Mesendoderm (in vitro differentiated cells): ENCODE data around the gene CCND2.

Experiments
- DNase-seq: peaks from one replicate; pipeline ENCODE4 v3.0.0; 2013
- H2AK5ac ChIP-seq: 2 replicates; pipeline ENCODE4 v1.6.1; 2013; ENCODE audit warnings: low read length, inconsistent platforms
- H2BK120ac ChIP-seq: 2 replicates; pipeline ENCODE4 v1.6.1; 2013; ENCODE audit warnings: low read depth, mild to moderate bottlenecking, low read length, moderate library complexity, mixed read lengths
- H2BK15ac ChIP-seq: replicated peaks from 2 replicates; pipeline ENCODE4 v1.6.1; 2013; ENCODE audit warnings: low read depth, mild to moderate bottlenecking, moderate library complexity
- H2BK5ac ChIP-seq: 2 replicates; pipeline ENCODE4 v1.6.1; 2013; ENCODE audit warnings: low read length, inconsistent platforms
- H3K18ac ChIP-seq: 2 replicates; pipeline ENCODE4 v1.6.1; 2013; ENCODE audit warnings: mild to moderate bottlenecking, low read length, mixed read lengths
- H3K23ac ChIP-seq: one replicate; pipeline ENCODE4 v1.6.1; 2013; ENCODE audit warnings: low read length
- H3K27ac ChIP-seq: 2 replicates; pipeline ENCODE4 v1.5.1; 2013; ENCODE audit warnings: low read depth, mild to moderate bottlenecking, inconsistent platforms, low read length, moderate library complexity
- H3K27me3 ChIP-seq: 2 replicates; pipeline ENCODE4 v1.6.1; 2013; ENCODE audit warnings: low read length, control low read depth, mild to moderate bottlenecking, inconsistent platforms; ENCODE audit not compliant: insufficient read depth, poor library complexity
- H3K36me3 ChIP-seq: 2 replicates; pipeline ENCODE4 v1.6.1; 2013; ENCODE audit warnings: low read length, inconsistent platforms; ENCODE audit not compliant: control insufficient read depth, insufficient read depth
- H3K4ac ChIP-seq: one replicate; pipeline ENCODE4 v1.6.1; 2013; ENCODE audit warnings: low read depth, mild to moderate bottlenecking, low read length, moderate library complexity
- H3K4me1 ChIP-seq: 2 replicates; pipeline ENCODE4 v1.6.1; 2013; ENCODE audit warnings: low read depth, low read length, inconsistent platforms; ENCODE audit not compliant: control insufficient read depth
- H3K4me2 ChIP-seq: 2 replicates; pipeline ENCODE4 v1.6.1; 2013; ENCODE audit warnings: low read length
- H3K4me3 ChIP-seq: 2 replicates; pipeline ENCODE4 v1.5.1; 2013; ENCODE audit warnings: mild to moderate bottlenecking, low read length
- H3K56ac ChIP-seq: one replicate; pipeline ENCODE4 v1.6.1; 2013; ENCODE audit warnings: low read length
- H3K79me1 ChIP-seq: 2 replicates; pipeline ENCODE4 v1.6.1; 2013; ENCODE audit warnings: low read length, inconsistent platforms
- H3K79me2 ChIP-seq: 2 replicates; pipeline ENCODE4 v1.6.1; 2013; ENCODE audit warnings: mild to moderate bottlenecking, low read length; ENCODE audit not compliant: control insufficient read depth, insufficient read depth
- H3K9ac ChIP-seq: 2 replicates; pipeline ENCODE4 v1.6.1; 2013; ENCODE audit warnings: low read length, inconsistent platforms
- H4K5ac ChIP-seq: one replicate; pipeline ENCODE4 v1.6.1; 2013; ENCODE audit warnings: low read length
- H4K8ac ChIP-seq: one replicate; pipeline ENCODE4 v1.6.1; 2013; ENCODE audit warnings: low read depth, mild to moderate bottlenecking, control low read depth, low read length, moderate library complexity
- WGBS: extraction: QIAGEN DNeasy Blood & Tissue Kit; methylation state at CpG from one replicate; pipeline ENCODE4 v1.1.7; 2013; ENCODE audit warnings: low lambda C conversion rate, missing lambda C conversion rate; ENCODE audit not compliant: insufficient coverage; ENCODE audit errors: extremely low coverage; 5-methylcytosine and 5-hydroxymethylcytosine counted together

CCND2 gene

GRCh38 chr12:4271717-4272423 is 1.7 kb upstream of the CCND2 start:
- peaks cover 4% of the 10 kb centered on the region for H3K4me1 ChIP-seq
- H3K27ac ChIP-seq = peak overlapping the region; percentile 95
- no peaks in the 10 kb centered on the region for H3K79me1 ChIP-seq
- no peaks in the 10 kb centered on the region for H3K27me3 ChIP-seq
- peaks cover 2% of the 10 kb centered on the region for H3K36me3 ChIP-seq
- peak overlapping the region; percentile 97 for H3K56ac ChIP-seq
- H4K8ac ChIP-seq = peak overlapping the region; percentile 41
- H3K4ac ChIP-seq = peak overlapping the region; percentile 91
- peak overlapping the region; percentile 92 for H3K4me2 ChIP-seq
- H3K4me3 ChIP-seq = peak overlapping the region; percentile 29
- peak overlapping the region; percentile 69 for H2BK120ac ChIP-seq
- H4K5ac ChIP-seq = no peak overlapping the region
- H3K18ac ChIP-seq = peak overlapping the region; percentile 97
- H2BK15ac ChIP-seq = no peak overlapping the region
- H3K79me2 ChIP-seq = peaks cover 29% of the 10 kb centered on the region
- DNase-seq = peak; percentile 91
- peak overlapping the region; percentile 84 for H2BK5ac ChIP-seq
- H3K23ac ChIP-seq = peak overlapping the region; percentile 90
- no peak overlapping the region for H2AK5ac ChIP-seq
- peak overlapping the region; percentile 84 for H3K9ac ChIP-seq
- WGBS = no CpG with 5 or more reads among the region's 43 CpGs

GRCh38 chr12:4272424-4273272 is 914 bp upstream of the CCND2 start:
- H4K5ac ChIP-seq = peak overlapping the region; percentile 27
- peak overlapping the region; percentile 90 for H3K23ac ChIP-seq
- no peaks in the 10 kb centered on the region for H3K27me3 ChIP-seq
- H2BK15ac ChIP-seq = peak overlapping the region; percentile 39
- H2BK120ac ChIP-seq = peak overlapping the region; percentile 63
- H3K4me1 ChIP-seq = peaks cover 9% of the 10 kb centered on the region
- peak overlapping the region; percentile 95 for H3K27ac ChIP-seq
- peak overlapping the region; percentile 94 for H3K18ac ChIP-seq
- peak overlapping the region; percentile 70 for H2BK5ac ChIP-seq
- H3K9ac ChIP-seq = peak overlapping the region; percentile 84
- H2AK5ac ChIP-seq = no peak overlapping the region
- H3K4ac ChIP-seq = peak overlapping the region; percentile 77
- peaks cover 36% of the 10 kb centered on the region for H3K79me2 ChIP-seq
- peak; percentile 93 for DNase-seq
- WGBS = no CpG with 5 or more reads among the region's 62 CpGs
- H3K4me2 ChIP-seq = peak overlapping the region; percentile 89
- H4K8ac ChIP-seq = peak overlapping the region; percentile 41
- peak overlapping the region; percentile 97 for H3K56ac ChIP-seq
- H3K4me3 ChIP-seq = peak overlapping the region; percentile 7
- peaks cover 7% of the 10 kb centered on the region for H3K36me3 ChIP-seq
- peaks cover 5% of the 10 kb centered on the region for H3K79me1 ChIP-seq

GRCh38 chr12:4273273-4273651 is 300 bp upstream of the CCND2 start:
- no peak overlapping the region for H2BK5ac ChIP-seq
- H3K4me1 ChIP-seq = peaks cover 11% of the 10 kb centered on the region
- DNase-seq = no peak
- peak overlapping the region; percentile 35 for H3K4me3 ChIP-seq
- H2BK120ac ChIP-seq = peak overlapping the region; percentile 63
- H3K18ac ChIP-seq = peak overlapping the region; percentile 94
- WGBS = no CpG with 5 or more reads among the region's 10 CpGs
- H3K36me3 ChIP-seq = peaks cover 12% of the 10 kb centered on the region
- H4K8ac ChIP-seq = no peak overlapping the region
- H3K23ac ChIP-seq = peak overlapping the region; percentile 68
- H4K5ac ChIP-seq = no peak overlapping the region
- peaks cover 8% of the 10 kb centered on the region for H3K79me1 ChIP-seq
- no peak overlapping the region for H2AK5ac ChIP-seq
- peak overlapping the region; percentile 95 for H3K27ac ChIP-seq
- peaks cover 43% of the 10 kb centered on the region for H3K79me2 ChIP-seq
- peak overlapping the region; percentile 84 for H3K9ac ChIP-seq
- peak overlapping the region; percentile 89 for H3K4me2 ChIP-seq
- peak overlapping the region; percentile 97 for H3K56ac ChIP-seq
- H2BK15ac ChIP-seq = peak overlapping the region; percentile 39
- peak overlapping the region; percentile 77 for H3K4ac ChIP-seq
- no peaks in the 10 kb centered on the region for H3K27me3 ChIP-seq

- H3K79me1 ChIP-seq = peaks cover 12% of the 10 kb centered on the region
These were observed 944 bp downstream of the CCND2 start for GRCh38 chr12:4274396-4275015.

DNA sequence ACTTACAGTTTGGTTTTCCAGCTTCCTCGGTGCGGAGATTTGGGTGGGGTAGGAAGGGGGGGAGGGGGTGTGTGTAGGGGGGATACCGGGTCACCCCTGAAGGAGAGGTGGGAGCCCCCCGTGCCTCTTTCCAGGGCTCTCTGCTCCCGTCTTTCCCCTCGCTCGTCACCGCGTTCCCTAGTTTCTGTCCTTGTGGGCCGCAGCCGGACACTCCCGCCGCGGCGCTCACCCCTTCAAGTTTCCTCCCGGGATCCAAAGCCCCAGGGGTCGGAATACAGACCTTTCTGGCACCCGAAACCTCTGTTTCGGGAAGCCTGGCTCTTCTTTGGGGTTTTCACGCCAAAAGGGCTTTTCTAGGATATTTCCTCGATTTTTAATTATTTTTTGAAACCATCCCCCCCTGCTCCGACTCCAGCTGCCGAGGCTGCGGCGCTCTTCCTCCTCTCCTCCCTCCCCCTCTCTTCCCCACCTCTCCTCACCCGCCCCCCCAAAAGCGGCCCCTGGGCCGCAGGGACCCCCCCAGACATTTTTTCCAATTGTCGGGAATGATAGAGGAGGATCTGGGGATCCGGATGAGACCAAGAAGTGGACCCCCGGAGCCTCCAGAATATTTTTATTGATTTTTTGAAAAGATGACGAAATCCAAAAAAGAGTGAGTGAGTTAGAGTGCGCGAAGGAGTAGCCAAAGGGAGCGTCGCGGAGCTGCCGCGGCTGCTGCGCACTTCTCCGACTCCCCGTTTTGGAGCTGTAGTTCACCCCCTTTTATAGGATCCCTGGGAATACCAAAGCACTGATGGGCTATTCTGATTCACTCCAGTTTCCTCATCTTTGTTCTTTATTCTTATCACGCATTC is 1.7 kb downstream of the CCND2 start:
- peaks cover 22% of the 10 kb centered on the region for H3K36me3 ChIP-seq
- peak overlapping the region; percentile 94 for H3K4me3 ChIP-seq
- H2AK5ac ChIP-seq = no peak overlapping the region
- no peak overlapping the region for H4K5ac ChIP-seq
- H3K9ac ChIP-seq = peak overlapping the region; percentile 91
- H2BK120ac ChIP-seq = peak overlapping the region; percentile 74
- no peak for DNase-seq
- H2BK5ac ChIP-seq = peak overlapping the region; percentile 76
- H3K18ac ChIP-seq = peak overlapping the region; percentile 68
- H3K79me2 ChIP-seq = peaks cover 59% of the 10 kb centered on the region
- WGBS = no CpG with 5 or more reads among the region's 43 CpGs
- H3K23ac ChIP-seq = no peak overlapping the region
- peaks cover 10% of the 10 kb centered on the region for H3K4me1 ChIP-seq
- no peaks in the 10 kb centered on the region for H3K27me3 ChIP-seq
- peak overlapping the region; percentile 66 for H4K8ac ChIP-seq
- H3K4me2 ChIP-seq = peak overlapping the region; percentile 66
- H3K56ac ChIP-seq = peak overlapping the region; percentile 96
- peak overlapping the region; percentile 60 for H3K27ac ChIP-seq
- H2BK15ac ChIP-seq = no peak overlapping the region
- H3K4ac ChIP-seq = peak overlapping the region; percentile 93
- H3K79me1 ChIP-seq = peaks cover 17% of the 10 kb centered on the region

More at GRCh38 chr12:4274396-4275015, 944 bp downstream of the CCND2 start:
- H3K4ac ChIP-seq = peak overlapping the region; percentile 93
- DNase-seq = no peak
- no peak overlapping the region for H4K5ac ChIP-seq
- no peak overlapping the region for H2BK15ac ChIP-seq
- no peak overlapping the region for H4K8ac ChIP-seq
- H3K56ac ChIP-seq = peak overlapping the region; percentile 96
- peak overlapping the region; percentile 94 for H3K4me3 ChIP-seq
- H3K23ac ChIP-seq = no peak overlapping the region
- peak overlapping the region; percentile 68 for H3K18ac ChIP-seq
- no peaks in the 10 kb centered on the region for H3K27me3 ChIP-seq
- H3K79me2 ChIP-seq = peaks cover 52% of the 10 kb centered on the region
- peak overlapping the region; percentile 58 for H2BK5ac ChIP-seq
- H2BK120ac ChIP-seq = peak overlapping the region; percentile 74
- H3K4me2 ChIP-seq = peak overlapping the region; percentile 46
- H3K4me1 ChIP-seq = peaks cover 10% of the 10 kb centered on the region
- peak overlapping the region; percentile 91 for H3K9ac ChIP-seq
- H3K27ac ChIP-seq = peak overlapping the region; percentile 49
- no peak overlapping the region for H2AK5ac ChIP-seq
- WGBS = no CpG with 5 or more reads among the region's 42 CpGs
- H3K36me3 ChIP-seq = peaks cover 16% of the 10 kb centered on the region
